Cardiac fibroblast (primary cell): ENCODE measurements around the gene MED13L.
A peak's percentile ranks its signal among the peaks of the same experiment; 100 is the strongest.

Experiments used
- DNase-seq, 2 donors: peaks; one replicate each; pipeline versions ENCODE4 v3.0.0 to v3.0.0-alpha.2; 2010; ENCODE audit warnings: low read depth in 2 of 2
- H3K4me3 ChIP-seq, 2 donors: replicated peaks in 1 of 2; 1 replicate in 1 of 2; 2 replicates in 1 of 2; pipeline ENCODE4 v1.5.1; 2011; ENCODE audit warnings: low read depth in 2 of 2, low read length in 2 of 2, mild to moderate bottlenecking in 2 of 2, moderate library complexity in 1 of 2
- TF ChIP-seq, protein P1 (sequence below): IDR thresholded peaks from one replicate; pipeline ENCODE4 v1.5.1; 2011; ENCODE audit warnings: low read depth, mild to moderate bottlenecking, low read length, inconsistent platforms

Gene MED13L

GRCh38 chr12:116146386-116146785, 131.1 kb downstream of the MED13L start:
- H3K4me3 ChIP-seq: no peak overlapping the region
- TF ChIP-seq, protein P1, sequence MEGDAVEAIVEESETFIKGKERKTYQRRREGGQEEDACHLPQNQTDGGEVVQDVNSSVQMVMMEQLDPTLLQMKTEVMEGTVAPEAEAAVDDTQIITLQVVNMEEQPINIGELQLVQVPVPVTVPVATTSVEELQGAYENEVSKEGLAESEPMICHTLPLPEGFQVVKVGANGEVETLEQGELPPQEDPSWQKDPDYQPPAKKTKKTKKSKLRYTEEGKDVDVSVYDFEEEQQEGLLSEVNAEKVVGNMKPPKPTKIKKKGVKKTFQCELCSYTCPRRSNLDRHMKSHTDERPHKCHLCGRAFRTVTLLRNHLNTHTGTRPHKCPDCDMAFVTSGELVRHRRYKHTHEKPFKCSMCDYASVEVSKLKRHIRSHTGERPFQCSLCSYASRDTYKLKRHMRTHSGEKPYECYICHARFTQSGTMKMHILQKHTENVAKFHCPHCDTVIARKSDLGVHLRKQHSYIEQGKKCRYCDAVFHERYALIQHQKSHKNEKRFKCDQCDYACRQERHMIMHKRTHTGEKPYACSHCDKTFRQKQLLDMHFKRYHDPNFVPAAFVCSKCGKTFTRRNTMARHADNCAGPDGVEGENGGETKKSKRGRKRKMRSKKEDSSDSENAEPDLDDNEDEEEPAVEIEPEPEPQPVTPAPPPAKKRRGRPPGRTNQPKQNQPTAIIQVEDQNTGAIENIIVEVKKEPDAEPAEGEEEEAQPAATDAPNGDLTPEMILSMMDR: no peak
- DNase-seq: no peak

DNA sequence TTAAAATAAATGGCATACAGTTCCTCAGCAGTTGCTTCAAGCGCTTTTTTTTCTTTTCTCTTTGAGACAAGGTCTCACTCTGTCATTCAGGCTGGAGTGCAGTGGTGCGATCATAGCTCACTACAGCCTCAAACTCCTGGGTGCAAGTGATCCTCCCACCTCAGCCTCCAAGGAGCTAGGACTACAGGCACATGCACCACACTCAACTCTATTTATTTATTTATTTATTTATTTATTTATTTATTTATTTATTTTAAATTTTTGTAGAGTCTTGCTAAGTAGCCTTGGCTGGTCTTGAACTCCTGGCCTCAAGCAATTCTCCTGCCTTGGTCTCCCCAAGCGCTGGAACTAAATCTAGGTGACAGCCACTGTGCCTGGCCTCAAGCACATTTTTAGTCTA, 132.0 kb downstream of the MED13L start:
- H3K4me3 ChIP-seq: no peak overlapping the region
- TF ChIP-seq, protein P1: no peak
- DNase-seq: no peak

DNA sequence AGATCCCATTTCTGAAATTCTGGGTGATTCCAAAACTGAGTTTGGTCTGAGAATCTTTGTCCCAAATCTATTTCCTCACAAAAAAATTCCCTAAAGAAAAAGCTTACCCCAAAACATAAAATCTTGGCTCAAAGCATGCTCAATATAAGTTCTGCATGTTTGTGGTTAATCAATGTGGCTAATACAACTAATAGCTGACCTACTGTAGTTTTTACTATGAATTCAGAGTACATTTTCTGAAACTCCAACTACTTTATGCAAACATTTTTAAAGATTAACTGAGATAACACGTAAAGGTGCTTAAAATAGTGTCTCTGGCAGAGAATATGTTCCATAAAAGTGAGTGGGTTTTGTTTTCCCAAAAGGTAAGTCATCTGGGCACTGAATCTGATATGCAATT, 133.1 kb downstream of the MED13L start:
- TF ChIP-seq, protein P1: no peak
- no peak for DNase-seq

GRCh38 chr12:116143909-116144308, 133.6 kb downstream of the MED13L start:
- TF ChIP-seq, protein P1: no peak
- peak; percentile 66 to 73 for DNase-seq
- no peak overlapping the region for H3K4me3 ChIP-seq

More for the DNA sequence above, 133.1 kb downstream of the MED13L start:
- no peak overlapping the region for H3K4me3 ChIP-seq

DNA sequence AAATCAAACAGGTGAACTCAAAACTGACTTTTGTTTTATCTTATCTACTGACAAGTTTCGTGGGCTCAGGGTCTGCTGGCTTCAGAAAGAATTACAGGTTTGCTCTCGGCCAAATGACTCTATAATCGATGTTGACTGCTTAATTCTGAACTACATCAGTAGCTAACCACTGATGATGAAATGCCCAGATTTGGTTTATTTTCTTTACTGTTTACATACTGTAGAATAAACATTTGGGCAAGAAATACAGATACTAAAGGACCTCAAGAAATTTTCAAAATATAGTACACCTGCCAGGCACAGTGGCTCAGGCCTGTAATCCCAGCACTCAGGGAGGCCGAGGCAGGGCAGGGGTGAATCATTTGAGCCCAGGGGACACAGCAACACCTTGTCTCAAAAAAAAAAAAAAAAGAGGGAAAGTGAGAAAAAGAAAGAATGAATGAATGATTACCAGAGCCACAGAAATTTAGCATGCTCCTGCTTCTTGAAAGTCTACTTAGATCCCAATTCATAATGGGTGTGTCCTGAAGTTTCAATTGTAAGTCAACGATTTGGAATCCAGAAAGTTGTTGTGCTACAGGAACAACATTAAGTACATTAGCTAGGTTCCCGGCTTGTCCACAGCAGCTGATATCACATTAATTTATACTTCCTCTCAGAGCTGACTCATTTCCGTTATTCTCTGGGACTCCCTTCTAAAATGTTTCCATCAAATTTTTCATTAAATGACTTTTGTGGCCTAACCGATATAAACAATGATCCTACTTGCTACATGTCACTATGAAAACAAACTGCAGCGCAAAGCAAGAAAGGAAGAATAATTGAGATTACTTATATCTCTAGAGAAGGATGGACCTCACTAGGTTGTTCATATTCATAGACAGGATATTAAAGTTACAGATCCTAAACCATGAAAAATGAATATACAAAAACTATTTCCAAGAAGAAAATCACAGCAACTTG, 134.3 kb downstream of the MED13L start:
- DNase-seq: peak; percentile 78 to 88
- H3K4me3 ChIP-seq: no peak overlapping the region
- TF ChIP-seq, protein P1: no peak

- DNase-seq: no peak
- H3K4me3 ChIP-seq: no peak overlapping the region
- TF ChIP-seq, protein P1: no peak
Measured at GRCh38 chr12:116141833-116142162, 135.7 kb downstream of the MED13L start.
